ENCODE measurements around the gene ATP2C2.

DNA sequence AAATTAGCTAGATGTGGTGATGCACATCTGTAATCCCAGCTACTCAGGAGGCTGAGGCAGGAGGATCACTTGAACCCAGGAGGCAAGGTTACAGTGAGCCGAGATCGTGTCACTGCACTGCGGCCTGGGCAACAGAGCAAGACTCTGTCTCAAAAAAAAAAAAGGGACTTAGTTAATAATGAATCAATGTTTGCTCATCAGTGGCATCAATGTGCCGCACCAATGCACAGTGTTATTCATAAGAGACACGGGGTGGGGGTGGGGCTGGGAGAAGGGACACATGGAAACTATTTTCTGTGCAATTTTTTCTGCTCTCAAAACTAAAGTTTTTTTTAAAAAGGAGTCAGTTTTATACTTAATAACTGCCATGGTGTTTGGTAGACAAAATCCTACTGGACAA, 6.8 kb upstream of the ATP2C2 start:
- TF ChIP-seq CTCF (conservative IDR thresholded peaks at IDR 0.05 in 1 of 2, IDR thresholded peaks at IDR 0.05 in 1 of 2; ENCODE audit: low read depth in 1 of 2, low read length in 2 of 2) (no peak), EZH2 (IDR thresholded peaks at IDR 0.05; ENCODE audit: low read length, missing control alignments) (no peak)

Data from fibroblast of lung (primary cell).